ENCODE data around the gene RASA4B.

Gene RASA4B

GRCh38 chr7:102451371-102452054, 66.1 kb downstream of the RASA4B start:
- no peak for DNase-seq

- DNase-seq: peak; percentile 60
Measured at GRCh38 chr7:102450242-102450641, 67.3 kb downstream of the RASA4B start.

GRCh38 chr7:102449136-102449535, 68.4 kb downstream of the RASA4B start:
- DNase-seq: no peak

- DNase-seq: no peak
Measured at GRCh38 chr7:102447311-102447710, 70.3 kb downstream of the RASA4B start.

GRCh38 chr7:102446387-102447156, 71.0 kb downstream of the RASA4B start:
- no peak for DNase-seq

GRCh38 chr7:102445674-102446071, 71.9 kb downstream of the RASA4B start:
- no peak for DNase-seq

- no peak for DNase-seq
Measured at GRCh38 chr7:102444961-102445673, 72.5 kb downstream of the RASA4B start.

- no peak for DNase-seq
Measured at GRCh38 chr7:102439963-102440795, 77.4 kb downstream of the RASA4B start.

GRCh38 chr7:102436118-102436517, 81.5 kb downstream of the RASA4B start:
- no peak for DNase-seq

GRCh38 chr7:102434039-102434486, 83.5 kb downstream of the RASA4B start:
- DNase-seq: no peak

- peak; percentile 88 for DNase-seq
Measured at GRCh38 chr7:102433219-102434038, 84.1 kb downstream of the RASA4B start, which contains the start of gene ORAI2. Gene ORAI2, plus strand, starts transcription at chr7:102433575. Its CDS starts 5,382 bp downstream, at chr7:102438957.

All from activated naive CD4-positive, alpha-beta T cell treated with anti-CD3 and anti-CD28 coated beads, Interleukin-2, amount 50 U/mL, for 16 hours (primary cell).